Coronary artery (tissue), 2 donors: ENCODE results near the gene CCDC73.
"Not testable (repeated sequence)": the region's sequence is repeated elsewhere in the genome, so short reads cannot be mapped to it uniquely, and the experiment has no call there.

ENCODE experiments used
- DNase-seq: peaks from one replicate; pipeline ENCODE4 v3.0.0-alpha.2; 2017; ENCODE audit warnings: low spot score
- H3K27ac ChIP-seq, 2 donors: fragments of 200-600 bp; sonication (generic); one replicate each; pipeline ENCODE4 v1.5.1; 2016 to 2019
- H3K4me3 ChIP-seq: fragments of 200-600 bp; sonication (generic); 2 replicates; pipeline ENCODE4 v1.5.1; 2016; ENCODE audit warnings: mild to moderate bottlenecking, moderate library complexity
- CTCF ChIP-seq: fragments of 200-600 bp; sonication (generic); IDR thresholded peaks from one replicate; pipeline ENCODE4 v1.5.1; 2019; ENCODE audit warnings: antibody characterized with exemption

CCDC73 gene

DNA sequence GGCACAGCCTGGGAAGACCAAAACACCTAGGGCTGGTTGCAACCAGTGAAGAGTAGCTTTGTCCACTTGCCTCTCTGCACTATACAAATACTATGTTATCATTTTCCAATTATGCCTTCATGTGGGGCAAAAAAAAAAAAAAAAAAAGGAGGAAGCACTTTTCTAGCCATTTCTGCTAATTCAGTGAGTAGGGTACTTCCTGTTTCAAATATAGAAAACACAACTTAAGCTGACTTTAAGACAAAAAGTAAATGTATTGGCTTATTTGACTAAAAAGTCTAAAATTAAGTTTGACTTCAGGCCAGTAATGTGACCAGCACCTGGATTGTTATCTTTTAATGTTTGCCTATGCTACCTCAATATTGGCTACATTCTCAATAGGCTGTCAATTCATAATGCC is 15.3 kb downstream of the CCDC73 start:
- no peak overlapping the region for H3K4me3 ChIP-seq
- no peak for DNase-seq
- TF ChIP-seq CTCF, result no peak
- H3K27ac ChIP-seq, result no peak overlapping the region

DNA sequence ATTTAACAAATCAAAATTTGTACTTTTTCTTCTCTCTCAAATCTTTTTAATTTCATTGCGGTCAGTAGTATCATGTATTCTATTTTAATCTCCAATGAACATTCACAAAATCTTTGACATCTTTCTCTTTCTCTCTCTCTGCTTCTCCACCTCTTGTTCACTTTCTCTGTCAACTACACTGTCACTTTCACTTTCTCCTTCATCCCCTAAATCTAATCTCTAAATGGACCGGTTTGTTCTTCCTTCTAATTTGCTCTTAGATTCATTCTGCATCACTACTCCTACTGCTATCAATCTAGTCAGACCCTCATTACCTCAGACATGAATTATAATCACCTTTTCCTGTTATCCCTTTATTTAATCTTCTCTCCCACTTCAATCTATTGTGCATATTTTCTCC is 18.6 kb downstream of the CCDC73 start:
- TF ChIP-seq CTCF, result no peak
- Histone ChIP-seq H3K27ac (no peak overlapping the region), H3K4me3 (no peak overlapping the region)
- no peak for DNase-seq

GRCh38 chr11:32774081-32774480 is 20.4 kb downstream of the CCDC73 start:
- H3K4me3 ChIP-seq, result no peak overlapping the region
- H3K27ac ChIP-seq, result no peak overlapping the region
- DNase-seq, result no peak
- TF ChIP-seq CTCF, result no peak

DNA sequence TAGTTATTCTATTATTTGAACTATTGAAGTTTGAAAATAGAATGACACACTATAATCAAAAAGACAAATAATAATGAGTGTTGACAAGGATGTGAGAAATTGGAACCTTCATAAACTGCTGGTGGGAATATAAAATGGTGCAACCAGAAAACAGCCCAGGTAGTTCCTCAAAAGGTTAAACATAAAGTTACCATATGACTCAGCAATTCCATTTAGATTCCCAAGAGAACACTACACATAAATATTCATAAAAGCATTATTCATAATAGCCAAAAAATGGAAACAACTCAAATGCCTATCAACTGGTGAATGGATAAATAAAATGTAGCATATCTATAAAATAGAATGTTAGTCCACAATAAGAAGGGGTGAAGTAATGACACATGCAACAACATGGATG is 21.7 kb downstream of the CCDC73 start:
- no peak for TF ChIP-seq CTCF
- no peak for DNase-seq
- no peak overlapping the region for H3K27ac ChIP-seq
- H3K4me3 ChIP-seq, result no peak overlapping the region

- H3K27ac ChIP-seq, DNase-seq: not testable (repeated sequence)
Measured at GRCh38 chr11:32761774-32762173, 32.7 kb downstream of the CCDC73 start.

DNA sequence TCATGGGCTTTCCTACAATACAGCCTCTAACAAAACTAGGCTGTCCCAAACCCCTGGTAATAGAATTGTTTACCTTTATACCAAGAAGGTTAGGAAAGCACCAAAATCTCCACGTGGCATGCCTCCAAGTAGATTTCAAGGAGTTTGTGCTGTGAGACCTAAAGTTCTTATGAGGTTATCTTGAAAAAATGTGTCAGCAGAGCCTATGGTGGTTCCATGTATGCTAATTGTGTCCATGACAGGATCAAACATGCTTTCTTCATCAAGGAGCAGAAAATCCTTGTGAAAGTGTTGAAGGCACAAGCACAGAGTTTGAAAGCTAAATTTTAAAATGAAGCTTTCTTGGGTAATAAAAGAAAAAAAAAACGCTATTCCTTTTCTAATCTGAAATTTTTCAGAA is 36.2 kb downstream of the CCDC73 start:
- TF ChIP-seq CTCF, result no peak
- Histone ChIP-seq H3K27ac (no peak overlapping the region), H3K4me3 (no peak overlapping the region)
- no peak for DNase-seq

More at GRCh38 chr11:32761774-32762173, 32.7 kb downstream of the CCDC73 start:
- not testable (repeated sequence) for H3K4me3 ChIP-seq

DNA sequence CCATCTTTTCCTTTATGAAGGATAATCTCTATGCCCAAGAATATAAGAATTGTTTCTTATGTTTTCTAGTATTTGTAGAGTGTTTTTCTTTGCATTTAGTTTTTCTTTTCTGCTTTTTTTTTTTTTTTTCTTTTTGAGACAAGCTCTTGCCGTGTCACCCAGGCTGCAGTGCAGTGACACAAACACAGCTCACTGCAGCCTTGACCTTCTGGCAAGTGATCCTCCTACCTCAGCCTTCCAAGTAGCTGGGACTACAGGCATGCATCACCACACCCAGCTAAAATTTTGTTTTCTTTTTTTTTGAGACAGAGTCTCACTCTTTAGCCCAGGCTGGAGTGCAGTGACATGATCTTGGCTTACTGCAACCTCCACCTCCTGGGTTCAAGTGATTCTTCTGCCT is 41.3 kb downstream of the CCDC73 start:
- not testable (repeated sequence) for H3K4me3 ChIP-seq, H3K27ac ChIP-seq, DNase-seq

GRCh38 chr11:32752001-32752400 is 42.5 kb downstream of the CCDC73 start:
- TF ChIP-seq CTCF, result no peak
- Histone ChIP-seq H3K27ac (no peak overlapping the region), H3K4me3 (no peak overlapping the region)
- no peak for DNase-seq
